ENCODE results near the gene PLEKHG7. TPM values are rescaled to one million over a fixed set of nuclear protein-coding genes. Genes with fewer than 3 reads are reported as not detected.

The PLEKHG7 gene
- total and polyA plus RNA-seq, 2 of the 8 experiments (the other 6 are each of a cell fraction or from before 2014, with no cell fraction given): not detected

DNA sequence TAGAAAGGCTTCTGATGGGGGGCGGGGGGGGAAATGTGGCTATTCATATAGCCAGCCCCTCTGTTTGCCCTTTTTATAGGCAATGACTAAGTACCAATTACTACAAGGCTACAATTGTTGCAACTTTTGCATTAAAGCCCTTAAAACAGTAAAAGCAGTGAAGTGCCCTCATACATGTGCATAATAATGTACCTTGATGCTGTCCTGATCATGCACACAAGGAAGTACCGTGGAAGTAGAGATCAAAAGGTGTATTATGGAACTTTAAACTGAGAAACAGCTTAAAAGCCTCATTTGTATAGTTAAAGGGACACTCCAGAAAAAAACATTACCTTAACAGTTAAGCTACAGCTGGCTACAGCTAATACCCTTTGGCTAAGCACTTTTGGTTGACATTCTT, 111.8 kb downstream of the PLEKHG7 start:
- no peak overlapping the region for H2BK5ac ChIP-seq (ENCODE audit: low read depth, low read length)
- H3K27me3 ChIP-seq (replicated peaks in 1 of 4; ENCODE audit: control insufficient read depth in 3 of 4, extremely low read depth in 1 of 4, insufficient read depth in 3 of 4, low read length in 3 of 4): no peaks in the 10 kb centered on the region
- no peak overlapping the region for H3K27ac ChIP-seq (ENCODE audit: low read depth, low read length)
- no peak overlapping the region for H2BK15ac ChIP-seq (ENCODE audit: low read length)
- H3K79me1 ChIP-seq (ENCODE audit: low read depth, low read length): no peaks in the 10 kb centered on the region
- H3K4me1 ChIP-seq (replicated peaks in 1 of 4; ENCODE audit: control insufficient read depth in 3 of 4, insufficient read depth in 4 of 4, low read length in 3 of 4): no peaks in the 10 kb centered on the region
- no peak overlapping the region for H4K5ac ChIP-seq (ENCODE audit: insufficient read length, low read depth, low read length)
- no peak overlapping the region for H2BK20ac ChIP-seq (ENCODE audit: low read length)
- no peak overlapping the region for H4K91ac ChIP-seq (replicated peaks; ENCODE audit: insufficient read length, low read length)
- no peak overlapping the region for H3K56ac ChIP-seq (replicated peaks; ENCODE audit: insufficient read length, low read depth, low read length)
- H3K18ac ChIP-seq (ENCODE audit: extremely low read depth, low read length): no peak overlapping the region
- H3K9ac ChIP-seq (replicated peaks in 1 of 4; ENCODE audit: extremely low read depth in 1 of 4, low read depth in 3 of 4, low read length in 3 of 4): no peak overlapping the region
- no peaks in the 10 kb centered on the region for H3K23me2 ChIP-seq (ENCODE audit: low read depth, low read length)
- H3K14ac ChIP-seq (ENCODE audit: insufficient read length): no peak overlapping the region
- H3K4me2 ChIP-seq (ENCODE audit: insufficient read depth in 1 of 2, low read depth in 2 of 2, low read length in 2 of 2): no peak overlapping the region
- no peaks in the 10 kb centered on the region for H3K9me3 ChIP-seq (ENCODE audit: insufficient read depth in 2 of 2, low read depth in 1 of 2, low read length in 1 of 2)
- no peaks in the 10 kb centered on the region for H4K20me1 ChIP-seq (replicated peaks in 1 of 2; ENCODE audit: control insufficient read depth in 1 of 2, insufficient read depth in 2 of 2, low read length in 2 of 2)
- TF ChIP-seq CEBPB (IDR thresholded peaks at IDR 0.05; ENCODE audit: low read depth, low read length) (no peak), SIN3A (conservative IDR thresholded peaks at IDR 0.05 in 1 of 2, IDR thresholded peaks at IDR 0.05 in 1 of 2; ENCODE audit: low read depth in 1 of 2, low read length in 2 of 2) (no peak), YY1 (IDR thresholded peaks at IDR 0.05; ENCODE audit: low read depth, low read length) (no peak), HDAC2 (IDR thresholded peaks at IDR 0.05; ENCODE audit: borderline replicate concordance in 1 of 2, low read depth in 2 of 2, low read length in 2 of 2) (no peak), RBBP5 (IDR thresholded peaks at IDR 0.05; ENCODE audit: borderline replicate concordance, low read depth, low read length) (no peak)
- DNase-seq (ENCODE audit: low read depth in 1 of 2, low spot score in 2 of 2) (no peak), FAIRE-seq (no peak)
- no peak overlapping the region for H3K4me3 ChIP-seq (ENCODE audit: extremely low read depth in 1 of 4, insufficient read depth in 2 of 4, low read depth in 3 of 4, low read length in 4 of 4)
- 95% methylated on average over 2 of the region's 2 CpGs; no CpG with 5 or more reads in 1 of the 2 experiments for WGBS, 2 experiments (ENCODE audit: extremely low coverage in 1 of 2, insufficient coverage in 1 of 2, insufficient read length in 1 of 2, insufficient replicate concordance in 2 of 2, low coverage in 1 of 2, low lambda C conversion rate in 2 of 2, missing lambda C conversion rate in 1 of 2)
- H2BK120ac ChIP-seq (replicated peaks; ENCODE audit: low read depth, low read length): no peak overlapping the region
- no peak overlapping the region for H3K23ac ChIP-seq (ENCODE audit: insufficient read length)
- H3K36me3 ChIP-seq (ENCODE audit: control insufficient read depth in 2 of 4, insufficient read depth in 4 of 4, low read length in 3 of 4): 0 out of 8 replicates have a peak, but pooled peaks cover 0 to 3% (median 0%) of the 10 kb centered on the region in 4 experiments
- no peak overlapping the region for H4K8ac ChIP-seq (ENCODE audit: extremely low read depth, insufficient read depth, low read length)
- no peak overlapping the region for H2BK12ac ChIP-seq (ENCODE audit: low read depth, low read length)
- POLR2A ChIA-PET (ENCODE audit: partially characterized antibody): no interaction called here
- H2AFZ ChIP-seq (ENCODE audit: low read length): no peak overlapping the region
- no peak overlapping the region for H3K4ac ChIP-seq (replicated peaks; ENCODE audit: insufficient read length, low read depth, low read length)
- H3K79me2 ChIP-seq (ENCODE audit: control insufficient read depth in 1 of 2, insufficient read depth in 2 of 2, low read length in 2 of 2): no peaks in the 10 kb centered on the region
- no peak overlapping the region for H2AK5ac ChIP-seq (ENCODE audit: low read depth, low read length)
- CTCF ChIA-PET (ENCODE audit: partially characterized antibody): interaction anchor here (0.8 to 1.6 kb wide), 4 partner anchors 13 to 173 kb away, joined by 3 to 4 read pairs (median 4); no protein-coding TSS in a partner anchor

Measured in H1 (cell line).